SK-N-SH (cell line): Measurements from ENCODE around the gene BCAS3. TPM values are rescaled to one million over a fixed set of nuclear protein-coding genes. Genes with fewer than 3 reads are reported as not detected.
A peak's percentile ranks its signal among the peaks of the same experiment; 100 is the strongest.
"Not testable (repeated sequence)": the region's sequence is repeated elsewhere in the genome, so short reads cannot be mapped to it uniquely, and the experiment has no call there.

Experiments used
- CTCF ChIA-PET: fragments of 300-600, 350-600 bp; formaldehyde crosslinking; extraction: SDS; loops from one replicate; lab custom pipeline; 2021; lab: Yijun Ruan, JAX
- POLR2A ChIA-PET: fragments of 350-600 bp; sonication (Branson Sonifier 250); formaldehyde crosslinking; extraction: SDS; loops from one replicate; lab custom pipeline; 2020; ENCODE audit warnings: antibody characterized with exemption, inconsistent platforms; lab: Yijun Ruan, JAX
- DNase-seq: peaks from one replicate; pipeline ENCODE4 v3.0.0; 2012
- H2AFZ ChIP-seq: fragments of 200-600 bp; sonication (generic); 2 replicates; pipeline ENCODE4 v1.8.1; 2016; ENCODE audit warnings: antibody characterized with exemption, mild to moderate bottlenecking, low read depth
- H3F3A ChIP-seq: fragments of 200-600 bp; sonication (generic); replicated peaks from 2 replicates; pipeline ENCODE3; 2016; ENCODE audit warnings: antibody characterized with exemption, mild to moderate bottlenecking; ENCODE audit not compliant: insufficient read depth
- H3K27ac ChIP-seq, 2 experiments: fragments of 200-500 bp in 1 of 2; fragments of 200-600 bp in 1 of 2; sonication (Bioruptor generic) in 1 of 2; sonication (generic), shearing (Covaris generic) in 1 of 2; 2 replicates each; pipeline versions ENCODE4 v1.5.1 to v1.6.1; 2014 to 2016; ENCODE audit warnings: low read depth in 2 of 2, inconsistent platforms in 1 of 2, low read length in 1 of 2, mild to moderate bottlenecking in 1 of 2, mixed read lengths in 1 of 2
- H3K27me3 ChIP-seq: fragments of 200-600 bp; sonication (generic), shearing (Covaris generic); 2 replicates; pipeline ENCODE4 v1.6.1; 2016; ENCODE audit warnings: mixed run types; ENCODE audit not compliant: insufficient read depth
- H3K36me3 ChIP-seq, 2 experiments: fragments of 200-500 bp in 1 of 2; fragments of 200-600 bp in 1 of 2; sonication (Bioruptor generic) in 1 of 2; sonication (generic) in 1 of 2; replicated peaks in 1 of 2; 2 replicates each; pipeline versions ENCODE3 to v1.5.1; 2014 to 2016; ENCODE audit warnings: low read length in 1 of 2, mild to moderate bottlenecking in 1 of 2; ENCODE audit not compliant: insufficient read depth in 2 of 2, control insufficient read depth in 1 of 2
- H3K4me1 ChIP-seq, 2 experiments: fragments of 200-500 bp in 1 of 2; fragments of 200-600 bp in 1 of 2; sonication (Bioruptor generic) in 1 of 2; sonication (generic), shearing (Covaris generic) in 1 of 2; 2 replicates each; pipeline versions ENCODE4 v1.5.1 to v1.6.1; 2014 to 2016; ENCODE audit warnings: low read depth in 1 of 2, low read length in 1 of 2, mixed run types in 1 of 2; ENCODE audit not compliant: insufficient read depth in 2 of 2, control insufficient read depth in 1 of 2
- H3K4me2 ChIP-seq: fragments of 200-600 bp; sonication (generic), shearing (Covaris generic); 2 replicates; pipeline ENCODE4 v1.6.1; 2017; ENCODE audit warnings: mixed run types
- H3K4me3 ChIP-seq, 2 experiments: fragments of 200-500 bp in 1 of 2; fragments of 200-600 bp in 1 of 2; sonication (Bioruptor generic) in 1 of 2; sonication (generic), shearing (Covaris generic) in 1 of 2; 2 replicates each; pipeline versions ENCODE4 v1.5.1 to v1.8.1; 2014 to 2016; ENCODE audit warnings: low read depth in 2 of 2, inconsistent platforms in 1 of 2, low read length in 1 of 2, mild to moderate bottlenecking in 1 of 2, mixed read lengths in 1 of 2, moderate library complexity in 1 of 2
- H3K79me2 ChIP-seq: fragments of 200-600 bp; sonication (generic); 2 replicates; pipeline ENCODE4 v1.8.1; 2017; ENCODE audit warnings: mild to moderate bottlenecking; ENCODE audit not compliant: insufficient read depth
- H3K9ac ChIP-seq: fragments of 200-600 bp; sonication (generic); 2 replicates; pipeline ENCODE4 v1.6.1; 2017; ENCODE audit warnings: mixed run types
- H3K9me2 ChIP-seq: fragments of 200-600 bp; sonication (generic); 2 replicates; pipeline ENCODE4 v1.6.1; 2017; ENCODE audit warnings: mixed run types
- H3K9me3 ChIP-seq: fragments of 200-600 bp; sonication (generic); 2 replicates; pipeline ENCODE4 v1.6.1; 2017; ENCODE audit warnings: mixed run types, mild to moderate bottlenecking, moderate library complexity
- H4K20me1 ChIP-seq: fragments of 200-600 bp; sonication (generic); 2 replicates; pipeline ENCODE4 v1.6.1; 2017; ENCODE audit warnings: mild to moderate bottlenecking, mixed run types; ENCODE audit not compliant: insufficient read depth
- EP300 ChIP-seq, 2 experiments: IDR thresholded peaks; 2 replicates each; pipeline versions ENCODE4 v1.4.0 to v1.6.1; 2012; ENCODE audit warnings: borderline replicate concordance in 1 of 2, low read depth in 1 of 2, low read length in 1 of 2
- EZH2phosphoT487 ChIP-seq: fragments of 200-600 bp; sonication (generic); IDR thresholded peaks from 2 replicates; pipeline ENCODE4 v1.6.1; 2017; ENCODE audit warnings: low read depth, mixed run types, mild to moderate bottlenecking, antibody characterized with exemption, moderate library complexity, borderline replicate concordance
- FOXJ3 ChIP-seq: sonication (generic); formaldehyde crosslinking; IDR thresholded peaks from 2 replicates; pipeline ENCODE4 v1.5.1; 2020; ENCODE audit warnings: mild to moderate bottlenecking, missing genetic modification reagents
- GABPA ChIP-seq: IDR thresholded peaks from 2 replicates; pipeline ENCODE4 v1.4.0; 2012; ENCODE audit warnings: low read depth, mild to moderate bottlenecking
- GATA2 ChIP-seq: sonication (generic); formaldehyde crosslinking; IDR thresholded peaks from 2 replicates; pipeline ENCODE4 v1.5.0; 2020; ENCODE audit warnings: mild to moderate bottlenecking, missing genetic modification reagents
- MXI1 ChIP-seq: IDR thresholded peaks from 2 replicates; pipeline ENCODE4 v1.6.1; 2012; ENCODE audit warnings: mild to moderate bottlenecking, low read depth, low read length, improper control_type of control experiment
- NFIC ChIP-seq: IDR thresholded peaks from 2 replicates; pipeline ENCODE4 v1.4.0; 2012; ENCODE audit warnings: borderline replicate concordance
- SIN3A ChIP-seq: IDR thresholded peaks from 2 replicates; pipeline ENCODE4 v1.6.1; 2012; ENCODE audit warnings: low read depth, mild to moderate bottlenecking, low read length, moderate library complexity, borderline replicate concordance
- TCF12 ChIP-seq: IDR thresholded peaks from 2 replicates; pipeline ENCODE4 v1.4.0; 2012
- TEAD4 ChIP-seq: IDR thresholded peaks from 2 replicates; pipeline ENCODE4 v1.4.0; 2012; ENCODE audit warnings: mild to moderate bottlenecking, borderline replicate concordance; ENCODE audit not compliant: insufficient read depth
- WGBS: methylation state at CpG from one replicate; pipeline ENCODE4 v1.1.6; 2017; ENCODE audit warnings: low lambda C conversion rate; 5-methylcytosine and 5-hydroxymethylcytosine counted together
- polyA plus RNA-seq, 3 experiments: library from polyadenylated mRNA; depleted of rRNA; stranded (reverse); fragments of >200 nt; gene quantifications; 2 replicates each; pipeline ENCODE4 v1.2.3, GENCODE V29; 2012
- TF ChIP-seq, protein P1 (sequence below): IDR thresholded peaks from 2 replicates; pipeline ENCODE4 v1.4.0; 2012; ENCODE audit warnings: low read depth

BCAS3 gene
- polyA plus RNA-seq, 1 of the 3 experiments (the other 2 are of a cell fraction) = 5.9 TPM

DNA sequence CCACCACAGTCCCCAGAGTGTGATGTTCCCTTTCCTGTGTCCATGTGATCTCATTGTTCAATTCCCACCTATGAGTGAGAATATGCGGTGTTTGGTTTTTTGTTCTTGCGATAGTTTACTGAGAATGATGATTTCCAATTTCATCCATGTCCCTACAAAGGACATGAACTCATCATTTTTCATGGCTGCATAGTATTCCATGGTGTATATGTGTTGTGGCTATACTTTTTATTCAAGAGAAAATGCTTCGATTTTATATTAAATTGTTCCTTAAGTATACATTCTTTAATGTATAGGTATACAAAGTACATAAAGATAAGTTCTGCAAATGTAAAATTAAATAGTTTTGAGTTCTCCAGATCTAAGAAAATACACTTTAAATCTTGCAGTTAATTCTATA is 328.3 kb downstream of the BCAS3 start:
- H3K9me3 ChIP-seq, H3K79me2 ChIP-seq, H3K4me2 ChIP-seq, H3K9ac ChIP-seq, H3K27me3 ChIP-seq, H3F3A ChIP-seq, H4K20me1 ChIP-seq, H3K27ac ChIP-seq, H3K9me2 ChIP-seq, CTCF ChIA-PET, DNase-seq, H3K4me3 ChIP-seq, H3K36me3 ChIP-seq, H2AFZ ChIP-seq, POLR2A ChIA-PET: not testable (repeated sequence)
- peaks cover 11 to 22% of the 10 kb centered on the region in 2 experiments; a peak in 3 of 4 replicates for H3K4me1 ChIP-seq
- 87% methylated on average over 3 of the region's 3 CpGs for WGBS

DNA sequence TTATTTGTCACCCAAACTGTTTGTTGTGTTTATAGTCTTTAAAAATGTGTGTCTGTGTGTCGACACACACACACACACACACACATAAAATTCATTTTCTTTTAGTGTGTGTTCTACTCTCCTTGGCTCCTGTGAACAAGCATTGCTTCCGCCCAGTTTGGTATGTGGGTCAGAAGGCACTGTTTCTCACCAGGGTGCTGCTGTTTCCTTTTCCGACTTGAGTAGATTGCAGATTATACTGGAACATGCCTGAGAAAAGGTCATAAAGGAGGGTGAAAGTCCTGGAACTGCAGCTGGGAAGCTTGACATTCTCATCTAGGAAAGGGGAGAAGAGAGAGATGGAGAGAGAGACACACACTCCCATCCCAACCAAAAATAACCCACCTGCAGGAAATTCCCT is 330.3 kb downstream of the BCAS3 start:
- TF ChIP-seq, protein P1, sequence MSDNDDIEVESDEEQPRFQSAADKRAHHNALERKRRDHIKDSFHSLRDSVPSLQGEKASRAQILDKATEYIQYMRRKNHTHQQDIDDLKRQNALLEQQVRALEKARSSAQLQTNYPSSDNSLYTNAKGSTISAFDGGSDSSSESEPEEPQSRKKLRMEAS = no peak
- TF ChIP-seq MXI1 (no peak), EZH2phosphoT487 (no peak), TEAD4 (no peak), GABPA (no peak), GATA2 (CRISPR knock-in tag) (no peak), FOXJ3 (CRISPR knock-in tag) (no peak), EP300 (IDR thresholded peaks at IDR 0.05; ENCODE audit: borderline replicate concordance in 1 of 2, low read depth in 1 of 2, low read length in 1 of 2) (no peak)
- POLR2A ChIA-PET = no interaction called here
- CTCF ChIA-PET = interaction anchor here (0.7 kb wide), 1 partner anchor 577 kb away, joined by 3 read pairs; no protein-coding TSS in a partner anchor

DNA sequence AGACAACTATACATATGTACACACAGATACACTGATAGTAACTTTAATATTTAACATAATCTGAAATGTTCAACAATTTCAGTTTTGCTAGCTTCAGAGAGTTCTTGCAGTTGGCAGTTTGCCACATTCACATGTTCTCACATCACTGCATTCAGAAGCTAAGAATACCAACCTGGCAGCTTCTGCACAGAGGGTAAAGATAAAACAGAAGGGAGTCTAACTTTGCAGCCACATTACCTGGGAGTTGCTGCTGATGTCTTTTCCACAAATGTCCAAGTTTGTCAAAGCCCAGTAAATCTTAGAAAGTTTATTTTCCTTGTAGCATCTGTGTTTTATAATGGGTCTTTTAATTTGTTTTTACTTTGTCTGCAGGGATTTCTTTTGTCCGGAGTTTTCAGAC is 332.0 kb downstream of the BCAS3 start:
- Histone ChIP-seq H3K4me2 (no peak overlapping the region), H3K36me3 (no peaks in the 10 kb centered on the region), H3K79me2 (no peaks in the 10 kb centered on the region), H3K4me3 (no peak overlapping the region), H3K4me1 (peaks cover 11 to 15% of the 10 kb centered on the region in 2 experiments; a peak in 3 of 4 replicates), H3F3A (peaks cover 9% of the 10 kb centered on the region), H3K27me3 (no peaks in the 10 kb centered on the region), H3K9me3 (no peaks in the 10 kb centered on the region), H3K9ac (no peak overlapping the region), H2AFZ (peak overlapping the region; percentile 11; the same call in 1 of the 2 replicates), H3K27ac (peak overlapping the region; percentile 23 to 82; a peak in 3 of 4 replicates), H3K9me2 (no peaks in the 10 kb centered on the region), H4K20me1 (no peaks in the 10 kb centered on the region)
- TF ChIP-seq SIN3A (no peak), TCF12 (peak; percentile 38; the same call in 1 of the 2 replicates), NFIC (peak; percentile 71)
- WGBS = 33% methylated on average over 1 of the region's 1 CpG
- DNase-seq = no peak
- ChIA-PET CTCF (interaction anchor here (0.6 to 1.9 kb wide), 4 partner anchors 12 to 222 kb away, joined by 3 to 6 read pairs (median 3); no protein-coding TSS in a partner anchor), POLR2A (interaction anchor here (1.0 kb wide), 1 partner anchor 402 kb away, joined by 6 read pairs; no protein-coding TSS in a partner anchor)

More for the DNA sequence above, 330.3 kb downstream of the BCAS3 start:
- Histone ChIP-seq H2AFZ (no peak overlapping the region), H3K9ac (no peak overlapping the region), H3K4me1 (peaks cover 11 to 15% of the 10 kb centered on the region in 2 experiments; a peak in 3 of 4 replicates), H3K9me3 (no peaks in the 10 kb centered on the region), H3F3A (peaks cover 9% of the 10 kb centered on the region), H3K27ac (peak overlapping the region in 1 of 2 experiments; percentile 28; a peak in 2 of 4 replicates), H3K9me2 (no peaks in the 10 kb centered on the region), H4K20me1 (no peaks in the 10 kb centered on the region), H3K27me3 (no peaks in the 10 kb centered on the region), H3K4me2 (0 out of 2 replicates have a peak overlapping the region, but pooled peaks have one; percentile 22), H3K4me3 (no peak overlapping the region), H3K79me2 (no peaks in the 10 kb centered on the region), H3K36me3 (no peaks in the 10 kb centered on the region)
- no peak for DNase-seq
- WGBS = 79% methylated on average over 3 of the region's 3 CpGs
